GM08714 (cell line): ENCODE results near the gene SUN5.

Experiments
- H3K4me3 ChIP-seq: fragments of 200-500 bp; sonication (Bioruptor generic); 2 replicates; pipeline ENCODE4 v1.5.1; 2014; ENCODE audit warnings: mild to moderate bottlenecking, low read length, inconsistent platforms
- ZNF274 ChIP-seq: IDR thresholded peaks from 2 replicates; pipeline ENCODE4 v1.6.1; 2012; ENCODE audit warnings: mild to moderate bottlenecking, low read depth, low read length

The SUN5 gene

GRCh38 chr20:33031531-33031930 lies 27.3 kb upstream of the SUN5 start, which contains the start of gene BPIFB6:
Gene BPIFB6, plus strand, starts transcription at chr20:33031648. Its CDS starts 0 bp downstream, at chr20:33031648.
- no peak for TF ChIP-seq ZNF274
- no peak within 1 kb of the TSS for H3K4me3 ChIP-seq

DNA sequence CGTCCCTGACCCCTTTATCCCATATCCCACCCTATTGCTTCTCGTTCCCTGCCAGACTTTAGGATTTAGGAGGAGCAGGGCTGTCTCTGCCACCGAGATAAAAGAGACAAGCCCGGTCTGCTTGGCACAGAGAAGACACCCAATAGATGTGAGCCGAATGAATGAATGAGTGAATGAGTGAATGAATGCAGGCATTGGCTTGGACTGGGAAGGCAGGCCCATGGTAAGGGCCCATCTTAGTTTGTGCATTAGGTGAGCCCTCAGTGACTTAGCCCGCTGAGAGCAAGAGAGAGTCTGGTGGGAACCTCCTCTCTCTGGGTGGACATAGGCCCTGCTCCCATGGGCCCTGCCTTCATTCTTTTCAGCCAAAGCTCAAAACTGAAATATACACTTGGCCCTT lies 26.3 kb upstream of the SUN5 start:
- H3K4me3 ChIP-seq: no peak overlapping the region
- TF ChIP-seq ZNF274: no peak

DNA sequence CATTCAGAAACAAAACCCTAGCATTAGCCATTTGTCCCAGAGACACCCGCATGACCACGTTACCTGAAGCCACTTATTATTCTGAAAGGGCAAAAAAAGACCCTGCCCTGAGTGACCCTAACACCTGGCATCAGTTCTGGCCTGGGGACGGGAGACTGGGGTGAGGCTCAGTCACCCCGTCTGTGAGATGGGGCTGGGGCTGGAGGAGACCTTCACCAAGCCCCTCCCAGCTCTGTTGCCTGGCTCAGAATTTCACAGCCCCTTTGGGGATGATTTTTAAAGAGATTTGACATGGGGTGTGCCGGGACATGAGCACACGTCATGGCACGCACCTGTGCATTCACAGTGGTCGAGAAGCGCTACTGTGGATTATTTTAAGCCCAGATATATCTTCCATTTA lies 25.8 kb upstream of the SUN5 start:
- no peak overlapping the region for H3K4me3 ChIP-seq
- no peak for TF ChIP-seq ZNF274

- no peak overlapping the region for H3K4me3 ChIP-seq
- no peak for TF ChIP-seq ZNF274
Observed at GRCh38 chr20:33028875-33029274, 24.6 kb upstream of the SUN5 start.

GRCh38 chr20:33027769-33028751 lies 23.8 kb upstream of the SUN5 start:
- H3K4me3 ChIP-seq: no peak overlapping the region
- no peak for TF ChIP-seq ZNF274

DNA sequence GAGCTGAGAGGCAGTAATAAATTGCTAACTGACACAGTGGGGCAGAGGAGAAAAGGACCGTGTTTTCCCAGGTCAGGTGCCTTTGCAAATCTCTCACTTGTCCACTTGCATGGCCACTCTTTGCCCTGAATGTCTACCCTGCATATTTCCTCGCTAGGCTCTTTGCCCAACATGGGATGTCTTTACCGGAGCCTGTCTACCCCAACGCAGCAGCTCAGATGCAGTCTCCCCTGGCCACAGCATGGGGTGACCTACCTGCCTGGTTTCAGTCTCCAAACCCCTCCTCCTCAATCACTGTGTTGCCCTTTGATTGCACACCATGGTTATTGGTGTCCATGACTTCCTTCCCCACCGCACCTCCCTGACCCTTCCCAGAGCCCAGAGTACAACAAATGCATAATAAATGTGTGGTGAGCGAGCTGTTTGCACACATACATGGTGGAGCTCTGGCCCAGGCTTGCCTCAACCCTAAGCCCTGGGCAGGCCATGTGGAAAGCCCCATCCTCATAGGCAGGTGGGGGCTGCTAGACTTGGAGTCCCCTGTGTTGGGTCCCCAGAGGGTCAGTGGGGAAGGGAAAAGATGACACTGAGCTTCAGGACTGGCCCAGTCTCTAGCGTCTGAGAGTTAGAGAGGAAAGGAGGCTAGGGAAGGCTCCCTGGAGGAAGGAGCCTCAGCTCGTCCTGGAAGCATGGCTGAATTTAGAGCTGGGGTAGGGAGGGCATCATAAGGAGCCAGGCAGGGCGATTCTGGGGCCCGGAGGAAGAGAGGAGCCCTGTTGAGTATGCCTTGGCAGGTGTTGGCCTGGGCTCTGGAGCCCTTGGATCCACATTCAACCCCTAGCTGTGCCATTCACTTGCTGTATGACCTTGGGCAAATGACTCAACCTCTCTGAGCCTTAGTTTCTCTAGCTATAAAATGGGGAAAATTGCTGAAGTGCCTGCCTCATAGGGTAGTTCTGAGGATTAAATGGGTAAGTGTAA lies 22.8 kb upstream of the SUN5 start:
- TF ChIP-seq ZNF274: no peak
- H3K4me3 ChIP-seq: no peak overlapping the region

GRCh38 chr20:33026072-33026778 lies 22.0 kb upstream of the SUN5 start:
- TF ChIP-seq ZNF274: no peak
- H3K4me3 ChIP-seq: no peak overlapping the region

- no peak for TF ChIP-seq ZNF274
- H3K4me3 ChIP-seq: no peak overlapping the region
Observed at GRCh38 chr20:33025318-33025876, 21.2 kb upstream of the SUN5 start.

DNA sequence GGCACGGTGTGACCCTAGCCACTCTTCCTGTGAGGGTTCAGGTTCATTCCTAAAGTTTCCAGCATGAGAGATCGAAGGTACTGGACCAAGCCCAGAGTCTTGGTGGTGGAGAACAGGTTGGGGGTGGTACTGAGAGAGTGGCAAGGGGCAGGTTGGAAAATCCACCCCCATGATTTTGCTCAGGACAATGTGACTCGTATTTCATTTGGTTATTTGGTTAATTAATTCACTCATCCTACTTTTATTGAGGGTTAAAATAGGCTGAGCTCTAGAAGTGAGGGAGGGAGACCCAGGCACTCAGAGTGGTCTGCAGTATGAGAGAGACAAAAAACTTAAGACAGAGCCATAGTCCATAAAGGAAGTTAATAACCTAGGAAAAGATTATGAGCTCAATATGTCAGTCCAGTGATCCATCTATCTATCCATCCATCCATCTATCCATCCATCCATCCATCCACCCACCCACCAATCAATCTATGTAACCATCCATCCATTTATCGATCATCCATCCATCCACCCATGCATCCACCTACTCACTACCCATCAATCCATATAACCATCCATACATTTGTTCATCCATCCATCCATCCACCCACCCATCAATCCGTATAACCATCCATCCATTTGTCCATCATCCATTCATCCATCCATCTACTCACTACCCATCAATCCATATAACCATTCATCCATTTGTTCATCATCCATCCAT lies 20.5 kb upstream of the SUN5 start:
- no peak overlapping the region for H3K4me3 ChIP-seq
- TF ChIP-seq ZNF274: no peak

GRCh38 chr20:33024243-33024560 lies 20.0 kb upstream of the SUN5 start:
- H3K4me3 ChIP-seq: no peak overlapping the region
- no peak for TF ChIP-seq ZNF274

DNA sequence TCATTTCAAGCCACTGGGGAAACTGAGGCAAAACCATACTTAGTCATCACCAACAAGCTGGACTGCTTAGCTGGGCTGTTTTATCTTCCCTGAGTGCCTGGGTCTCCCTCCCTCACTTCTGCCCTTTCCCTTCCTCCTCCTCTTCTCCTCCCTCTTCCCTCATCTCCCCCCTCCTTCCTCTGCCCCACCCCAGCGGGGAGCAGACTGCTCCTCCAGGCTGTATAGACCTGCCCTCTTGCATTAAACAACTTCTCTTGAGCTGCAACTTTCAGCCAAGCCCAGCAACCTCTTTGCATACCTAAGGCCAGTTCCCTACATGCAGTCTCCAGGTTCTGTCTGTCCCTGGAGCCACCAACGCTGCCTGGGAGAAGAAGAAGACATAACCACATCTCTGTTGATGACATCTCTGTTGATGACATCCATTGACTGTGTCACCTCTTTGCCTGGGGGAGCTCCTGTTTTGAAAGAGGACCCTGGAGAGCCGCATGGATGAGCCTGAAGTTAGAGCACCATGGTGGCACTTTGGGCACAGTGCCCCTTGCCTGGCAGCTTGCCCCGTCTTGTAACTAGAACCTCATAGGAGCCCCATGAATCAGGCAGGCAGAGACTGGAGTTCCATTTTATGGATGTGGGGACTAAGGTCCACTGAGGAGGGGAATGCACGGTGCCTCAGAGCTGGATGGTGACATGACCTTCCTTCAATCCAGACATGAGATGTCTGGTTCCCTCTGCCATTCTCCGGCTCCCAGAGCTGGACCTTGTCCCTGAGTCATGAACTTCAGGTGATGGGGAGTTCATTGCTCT lies 19.4 kb upstream of the SUN5 start:
- H3K4me3 ChIP-seq: no peak overlapping the region
- TF ChIP-seq ZNF274: no peak

DNA sequence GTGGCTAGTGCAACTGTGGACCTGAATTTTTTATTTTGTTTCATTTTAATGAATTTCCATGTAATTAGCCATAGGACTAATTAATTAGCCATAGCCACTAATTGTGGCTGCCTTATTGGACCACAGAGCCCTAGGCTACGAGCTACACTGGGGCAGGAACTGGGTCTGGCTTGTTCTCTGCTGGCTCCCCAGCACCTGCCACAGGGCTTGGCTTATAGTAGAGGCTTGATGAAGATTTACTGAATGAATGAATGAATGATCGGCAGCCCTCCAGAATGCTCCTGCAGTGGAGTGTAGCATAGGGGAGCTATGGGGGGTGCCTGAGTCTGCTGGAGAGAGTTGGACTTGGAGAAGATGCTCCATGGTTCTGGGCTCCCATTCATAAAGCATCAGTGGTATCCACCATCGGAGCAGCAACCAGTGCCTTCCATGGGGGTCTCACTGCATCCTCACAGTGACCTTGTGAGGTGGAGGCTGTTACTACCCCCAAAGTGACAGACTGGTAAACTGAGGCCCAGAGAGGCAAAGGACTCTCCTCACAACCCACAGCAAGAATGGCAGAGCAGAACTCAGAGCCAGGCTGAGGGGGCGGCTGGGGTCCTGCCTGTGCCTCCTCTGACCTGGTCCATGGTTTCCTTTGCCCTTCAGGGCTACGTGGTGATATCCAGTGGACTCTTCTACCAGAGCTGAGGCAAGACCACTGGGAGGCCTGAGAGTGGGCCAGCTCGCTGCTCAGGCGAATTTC lies 18.6 kb upstream of the SUN5 start:
- no peak overlapping the region for H3K4me3 ChIP-seq
- no peak for TF ChIP-seq ZNF274
